Measurements from ENCODE around the gene MDFIC2. TPM values are rescaled to one million over a fixed set of nuclear protein-coding genes. Genes with fewer than 3 reads are reported as not detected.
"Not testable (repeated sequence)": the region's sequence is repeated elsewhere in the genome, so short reads cannot be mapped to it uniquely, and the experiment has no call there.

The MDFIC2 gene
- total RNA-seq (not detected), polyA plus RNA-seq (not detected)
- long read RNA-seq, donor 1, partial matches to known transcripts, result 0 of 8 reads
- long read RNA-seq, donor 1, other reads (novel, unspliced or antisense), result 8 of 8 reads
- long read RNA-seq, donor 2, partial matches to known transcripts, result 0 of 3 reads
- long read RNA-seq, donor 2, other reads (novel, unspliced or antisense), result 3 of 3 reads

DNA sequence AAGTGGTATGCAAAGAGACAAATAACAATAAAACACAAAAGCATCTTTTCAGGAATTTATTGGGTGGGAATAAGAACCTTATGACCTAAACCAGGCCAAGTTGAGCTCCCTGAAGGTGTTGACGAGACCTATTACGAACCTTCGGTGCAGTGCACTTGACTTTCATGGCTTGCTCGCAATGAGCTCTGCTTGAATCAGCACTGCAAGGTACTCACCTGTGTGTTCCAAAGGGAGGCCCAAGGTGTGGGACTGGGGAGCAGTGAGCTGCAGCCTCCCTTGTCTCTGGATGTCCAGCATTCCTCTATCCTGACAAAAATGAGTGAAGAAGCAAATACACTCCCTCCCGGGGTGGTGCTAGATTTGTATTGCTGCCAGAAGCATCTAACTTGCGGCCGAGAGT lies at the start of gene MDFIC2:
TSS of gene MDFIC2 (minus strand) at position 303 of the 400 bp plus-strand sequence. CDS start 665 bp downstream, outside the sequence.
- intact Hi-C loops (cut with DNase I), result no loop called here
- Histone ChIP-seq H3K9me3 (ENCODE audit: control insufficient read depth, low read length) (no peaks in the 10 kb centered on the region), H3K4me3 (ENCODE audit: low read length in 2 of 2) (no peak within 1 kb of the TSS), H3K27me3 (ENCODE audit: control insufficient read depth in 1 of 2, insufficient read depth in 2 of 2, low read length in 1 of 2) (no peaks in the 10 kb centered on the region), H3K36me3 (ENCODE audit: control insufficient read depth in 1 of 2, insufficient read depth in 2 of 2, low read length in 1 of 2) (no peaks in the 10 kb centered on the region), H3K27ac (ENCODE audit: low read depth in 1 of 2, low read length in 2 of 2) (no peak within 1 kb of the TSS), H3K4me1 (ENCODE audit: control insufficient read depth in 1 of 2, insufficient read depth in 2 of 2, low read length in 2 of 2) (peaks cover 0 to 2% of the 10 kb centered on the region in 2 donors)
- DNase-seq (no peak), ATAC-seq (ENCODE audit: low FRiP score) (no peak)
- WGBS, 2 donors, result 69 to 74% methylated on average over 7 of the region's 7 CpGs

DNA sequence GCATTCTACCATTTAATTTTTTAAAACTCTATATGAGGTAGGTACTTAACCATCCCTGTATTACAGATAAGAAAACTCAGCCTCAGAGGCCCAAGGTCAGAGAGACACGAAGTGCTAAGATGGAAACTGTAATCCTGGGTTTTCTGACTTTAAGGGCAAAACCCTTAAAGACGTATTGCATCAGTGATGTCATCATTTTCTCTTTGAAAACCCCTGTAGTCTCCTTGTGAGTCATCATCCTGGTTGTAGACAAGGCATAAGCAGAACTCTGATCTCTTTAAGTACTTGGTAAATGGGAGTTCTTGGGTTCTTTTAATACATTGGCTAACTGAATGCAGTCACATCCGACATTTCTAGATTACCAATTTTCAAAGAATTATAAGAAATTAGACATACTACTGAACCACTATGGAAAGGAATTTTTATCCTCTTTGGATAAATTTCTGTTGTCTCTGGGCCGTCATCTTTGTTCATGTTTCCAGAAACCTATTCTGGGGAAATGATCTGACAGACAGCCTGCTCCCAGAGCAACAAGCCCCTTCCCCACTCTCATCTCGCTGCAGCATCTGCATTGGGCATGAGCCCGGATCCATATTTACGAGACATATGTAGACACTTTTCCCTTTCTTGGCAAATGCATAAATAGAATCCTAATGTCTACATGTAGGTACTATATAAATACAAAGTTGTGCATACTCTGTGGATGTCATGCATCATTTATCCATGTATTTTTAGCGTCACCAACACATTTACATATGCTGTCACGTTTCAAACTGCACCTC lies 48.7 kb upstream of the MDFIC2 start:
- 82 to 83% methylated on average over 9 of the region's 9 CpGs for WGBS, 2 donors
- H3K4me3 ChIP-seq (ENCODE audit: low read length in 2 of 2), result no peak overlapping the region
- H3K9me3 ChIP-seq (ENCODE audit: control insufficient read depth, low read length), result no peaks in the 10 kb centered on the region
- H3K4me1 ChIP-seq (ENCODE audit: control insufficient read depth in 1 of 2, insufficient read depth in 2 of 2, low read length in 2 of 2), result no peaks in the 10 kb centered on the region
- H3K36me3 ChIP-seq (ENCODE audit: control insufficient read depth in 1 of 2, insufficient read depth in 2 of 2, low read length in 1 of 2), result no peaks in the 10 kb centered on the region
- intact Hi-C loops (cut with DNase I), result no loop called here
- H3K27ac ChIP-seq (ENCODE audit: low read depth in 1 of 2, low read length in 2 of 2), result no peak overlapping the region
- H3K27me3 ChIP-seq (ENCODE audit: control insufficient read depth in 1 of 2, insufficient read depth in 2 of 2, low read length in 1 of 2), result no peaks in the 10 kb centered on the region
- ATAC-seq (ENCODE audit: low FRiP score), result no peak
- no peak for DNase-seq

DNA sequence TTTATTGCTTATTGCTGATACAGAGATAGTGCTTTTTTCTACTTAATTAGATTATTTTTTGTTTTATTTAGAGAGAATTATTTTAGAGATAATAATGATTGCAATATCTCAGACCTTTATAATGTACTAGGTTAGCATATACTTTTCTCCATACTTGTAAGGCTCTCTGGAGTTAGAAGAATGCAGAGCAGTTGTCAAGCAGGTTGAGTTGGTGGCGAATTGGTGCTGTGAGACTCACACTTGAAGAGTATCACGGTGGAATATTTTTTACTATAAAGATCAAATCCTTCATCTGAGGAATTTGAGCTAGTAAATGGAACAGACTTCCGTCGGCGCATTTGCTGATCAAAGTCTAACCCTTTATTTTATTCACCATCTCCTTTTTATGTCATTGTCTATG lies 47.3 kb upstream of the MDFIC2 start:
- DNase-seq (no peak), ATAC-seq (ENCODE audit: low FRiP score) (no peak)
- Histone ChIP-seq H3K27me3 (ENCODE audit: control insufficient read depth in 1 of 2, insufficient read depth in 2 of 2, low read length in 1 of 2) (no peaks in the 10 kb centered on the region), H3K36me3 (ENCODE audit: control insufficient read depth in 1 of 2, insufficient read depth in 2 of 2, low read length in 1 of 2) (no peaks in the 10 kb centered on the region), H3K27ac (ENCODE audit: low read depth in 1 of 2, low read length in 2 of 2) (no peak overlapping the region), H3K4me1 (ENCODE audit: control insufficient read depth in 1 of 2, insufficient read depth in 2 of 2, low read length in 2 of 2) (peaks cover 0 to 2% of the 10 kb centered on the region in 2 donors), H3K9me3 (ENCODE audit: control insufficient read depth, low read length) (no peaks in the 10 kb centered on the region), H3K4me3 (ENCODE audit: low read length in 2 of 2) (no peak overlapping the region)
- intact Hi-C loops (cut with DNase I), result loop anchor here (5.0 kb wide), 4 partner anchors 107 to 297 kb away; no protein-coding TSS in a partner anchor
- WGBS, 2 donors, result 93 to 97% methylated on average over 5 of the region's 5 CpGs

DNA sequence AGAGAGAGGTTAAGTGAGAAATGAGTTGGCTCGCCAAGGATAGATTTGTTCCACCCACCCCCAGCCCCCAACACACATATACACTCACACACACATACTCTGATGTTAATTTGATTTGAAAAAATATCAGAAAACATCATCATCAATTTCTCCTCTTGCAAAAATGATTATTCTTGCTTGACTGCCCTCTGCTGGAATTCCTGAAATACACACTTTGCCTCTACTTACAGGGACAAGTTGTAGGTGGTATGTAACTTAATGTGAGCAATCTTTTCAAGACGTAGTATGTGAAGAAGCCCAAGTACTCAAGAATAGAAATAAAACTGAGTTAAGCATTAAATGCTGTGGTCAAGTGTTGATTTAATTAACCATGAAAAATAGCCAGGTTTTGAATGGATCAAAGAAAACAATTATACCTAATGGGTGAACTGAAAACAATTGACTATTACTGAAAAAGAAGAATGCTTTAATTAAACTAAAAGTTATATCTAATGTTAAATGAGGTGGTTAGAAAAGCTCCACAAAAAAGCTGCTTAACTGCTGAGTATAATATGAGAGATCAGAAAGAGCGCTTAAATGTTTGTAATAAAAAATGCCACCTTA lies 46.6 kb upstream of the MDFIC2 start:
- peaks cover 0 to 2% of the 10 kb centered on the region in 2 donors for H3K4me1 ChIP-seq (ENCODE audit: control insufficient read depth in 1 of 2, insufficient read depth in 2 of 2, low read length in 2 of 2)
- H3K4me3 ChIP-seq (ENCODE audit: low read length in 2 of 2), result no peak overlapping the region
- no peak for DNase-seq
- no peak overlapping the region for H3K27ac ChIP-seq (ENCODE audit: low read depth in 1 of 2, low read length in 2 of 2)
- intact Hi-C loops (cut with DNase I), result loop anchor here (5.0 kb wide), 4 partner anchors 107 to 297 kb away; no protein-coding TSS in a partner anchor
- ATAC-seq (ENCODE audit: low FRiP score), result peak; percentile 26
- WGBS, 2 donors, result 44 to 51% methylated on average over 3 of the region's 3 CpGs
- H3K9me3 ChIP-seq (ENCODE audit: control insufficient read depth, low read length), result no peaks in the 10 kb centered on the region
- H3K36me3 ChIP-seq (ENCODE audit: control insufficient read depth in 1 of 2, insufficient read depth in 2 of 2, low read length in 1 of 2), result no peaks in the 10 kb centered on the region
- no peaks in the 10 kb centered on the region for H3K27me3 ChIP-seq (ENCODE audit: control insufficient read depth in 1 of 2, insufficient read depth in 2 of 2, low read length in 1 of 2)

DNA sequence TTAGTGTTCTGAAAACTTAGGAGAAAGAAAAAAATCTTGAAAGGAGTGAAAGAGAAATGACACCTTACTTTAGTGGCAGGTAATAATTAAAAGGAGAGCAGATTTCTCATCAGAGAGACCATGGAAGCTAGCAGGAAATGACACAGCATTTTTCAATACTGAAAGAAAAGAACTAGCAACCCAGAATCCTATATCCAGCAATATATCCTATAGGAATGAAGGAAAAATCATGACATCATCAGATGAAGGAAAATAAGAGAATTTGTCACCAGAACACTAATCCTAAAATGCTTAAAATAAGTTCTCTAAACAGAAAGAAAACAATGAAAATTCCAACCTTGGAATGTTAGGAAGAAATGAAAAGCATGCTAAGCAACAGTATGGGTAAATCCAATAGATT lies 39.8 kb upstream of the MDFIC2 start:
- ATAC-seq (ENCODE audit: low FRiP score) (no peak), DNase-seq (no peak)
- intact Hi-C loops (cut with DNase I), result no loop called here
- Histone ChIP-seq H3K27ac (ENCODE audit: low read depth in 1 of 2, low read length in 2 of 2) (no peak overlapping the region), H3K36me3 (ENCODE audit: control insufficient read depth in 1 of 2, insufficient read depth in 2 of 2, low read length in 1 of 2) (no peaks in the 10 kb centered on the region), H3K9me3 (ENCODE audit: control insufficient read depth, low read length) (no peaks in the 10 kb centered on the region), H3K4me3 (ENCODE audit: low read length in 2 of 2) (no peak overlapping the region), H3K27me3 (ENCODE audit: control insufficient read depth in 1 of 2, insufficient read depth in 2 of 2, low read length in 1 of 2) (no peaks in the 10 kb centered on the region), H3K4me1 (ENCODE audit: control insufficient read depth in 1 of 2, insufficient read depth in 2 of 2, low read length in 2 of 2) (peaks cover 0 to 2% of the 10 kb centered on the region in 2 donors)

DNA sequence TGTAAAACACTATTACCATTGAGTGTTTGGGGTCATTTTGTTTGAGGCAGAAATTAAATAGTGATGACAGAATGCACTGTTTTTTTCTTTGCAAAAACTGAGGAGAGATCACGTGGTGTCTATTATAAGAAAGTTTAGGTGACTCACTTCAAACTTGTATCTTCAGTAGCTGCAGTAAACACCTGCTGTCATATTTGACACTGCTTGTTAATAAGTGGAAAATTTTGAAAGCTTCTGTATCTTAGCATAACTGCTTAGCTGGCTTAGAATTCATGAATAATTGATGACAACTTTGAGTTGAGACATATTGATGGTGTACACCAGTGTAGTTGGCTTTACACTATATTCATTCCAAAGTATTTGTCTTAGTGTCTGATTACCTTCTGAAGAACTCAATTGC lies 29.7 kb upstream of the MDFIC2 start:
- intact Hi-C loops (cut with DNase I), result no loop called here
- Histone ChIP-seq H3K36me3 (ENCODE audit: control insufficient read depth in 1 of 2, insufficient read depth in 2 of 2, low read length in 1 of 2) (no peaks in the 10 kb centered on the region), H3K4me1 (ENCODE audit: control insufficient read depth in 1 of 2, insufficient read depth in 2 of 2, low read length in 2 of 2) (no peaks in the 10 kb centered on the region), H3K4me3 (ENCODE audit: low read length in 2 of 2) (no peak overlapping the region), H3K27ac (ENCODE audit: low read depth in 1 of 2, low read length in 2 of 2) (no peak overlapping the region), H3K27me3 (ENCODE audit: control insufficient read depth in 1 of 2, insufficient read depth in 2 of 2, low read length in 1 of 2) (no peaks in the 10 kb centered on the region), H3K9me3 (ENCODE audit: control insufficient read depth, low read length) (peaks cover 2% of the 10 kb centered on the region)
- WGBS, 2 donors, result 29 to 42% methylated on average over 1 of the region's 1 CpG
- no peak for DNase-seq
- ATAC-seq (ENCODE audit: low FRiP score), result no peak

DNA sequence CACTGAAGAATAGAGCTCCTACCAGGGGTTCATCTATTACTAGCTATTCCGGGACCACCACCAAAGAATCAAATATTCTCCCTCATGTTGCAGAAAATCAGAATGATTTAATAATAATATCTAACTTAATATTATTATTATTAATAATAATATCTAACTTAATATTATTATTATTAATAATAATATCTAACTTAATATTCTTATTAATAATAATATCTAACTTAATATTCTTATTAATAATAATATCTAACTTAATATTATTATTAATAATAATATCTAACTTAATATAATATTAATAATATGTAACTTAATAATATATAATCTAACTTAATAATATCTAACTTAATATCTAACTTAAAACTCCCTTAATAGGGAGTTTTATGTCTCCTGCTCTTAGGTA lies 24.4 kb upstream of the MDFIC2 start:
- intact Hi-C loops (cut with DNase I), result not testable (repeated sequence)

DNA sequence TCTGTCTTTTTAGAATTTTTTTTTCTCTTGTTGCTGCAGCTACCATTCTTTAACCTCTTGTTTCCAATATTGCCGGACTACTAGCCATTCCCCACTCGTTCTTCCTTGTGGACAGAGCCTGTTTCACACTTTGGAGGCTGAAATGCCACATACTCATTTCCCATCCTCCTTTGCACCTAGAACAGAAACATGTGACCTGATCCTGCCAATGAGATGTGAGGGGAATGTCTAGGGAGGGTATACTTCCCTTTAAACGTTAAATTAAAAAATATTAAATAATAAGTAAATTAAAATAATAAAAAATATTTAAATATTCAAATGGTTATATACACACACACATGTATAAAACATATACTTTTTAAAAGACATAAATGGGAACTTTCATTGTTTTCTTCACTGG lies 20.6 kb upstream of the MDFIC2 start:
- no peaks in the 10 kb centered on the region for H3K36me3 ChIP-seq (ENCODE audit: control insufficient read depth in 1 of 2, insufficient read depth in 2 of 2, low read length in 1 of 2)
- H3K27ac ChIP-seq (ENCODE audit: low read depth in 1 of 2, low read length in 2 of 2), result no peak overlapping the region
- no peaks in the 10 kb centered on the region for H3K27me3 ChIP-seq (ENCODE audit: control insufficient read depth in 1 of 2, insufficient read depth in 2 of 2, low read length in 1 of 2)
- 89 to 91% methylated on average over 3 of the region's 3 CpGs for WGBS, 2 donors
- DNase-seq (no peak), ATAC-seq (ENCODE audit: low FRiP score) (no peak)
- no peak overlapping the region for H3K4me3 ChIP-seq (ENCODE audit: low read length in 2 of 2)
- no peaks in the 10 kb centered on the region for H3K9me3 ChIP-seq (ENCODE audit: control insufficient read depth, low read length)
- H3K4me1 ChIP-seq (ENCODE audit: control insufficient read depth in 1 of 2, insufficient read depth in 2 of 2, low read length in 2 of 2), result no peaks in the 10 kb centered on the region
- intact Hi-C loops (cut with DNase I), result no loop called here

More for the DNA sequence above, 24.4 kb upstream of the MDFIC2 start:
- not testable (repeated sequence) for H3K27me3 ChIP-seq (ENCODE audit: control insufficient read depth in 1 of 2, insufficient read depth in 2 of 2, low read length in 1 of 2); H3K4me3 ChIP-seq (ENCODE audit: low read length in 2 of 2); ATAC-seq (ENCODE audit: low FRiP score); H3K36me3 ChIP-seq (ENCODE audit: control insufficient read depth in 1 of 2, insufficient read depth in 2 of 2, low read length in 1 of 2); H3K27ac ChIP-seq (ENCODE audit: low read depth in 1 of 2, low read length in 2 of 2); DNase-seq; H3K4me1 ChIP-seq (ENCODE audit: control insufficient read depth in 1 of 2, insufficient read depth in 2 of 2, low read length in 2 of 2); H3K9me3 ChIP-seq (ENCODE audit: control insufficient read depth, low read length)
- WGBS, 2 donors, result 92% methylated on average over 1 of the region's 1 CpG

Data from aorta (tissue), 5 donors.